GM18867 (cell line): Measurements from ENCODE around the gene PIP5K1A.
"Not testable (repeated sequence)": the region's sequence is repeated elsewhere in the genome, so short reads cannot be mapped to it uniquely, and the experiment has no call there.

Experiments used
- ATAC-seq: cut with Tn5 transposase; IDR thresholded peaks from one replicate; pipeline ENCODE4 v1.9.1; 2021; ENCODE audit warnings: mild to moderate bottlenecking, moderate library complexity; ENCODE audit not compliant: unreplicated experiment

PIP5K1A gene

DNA sequence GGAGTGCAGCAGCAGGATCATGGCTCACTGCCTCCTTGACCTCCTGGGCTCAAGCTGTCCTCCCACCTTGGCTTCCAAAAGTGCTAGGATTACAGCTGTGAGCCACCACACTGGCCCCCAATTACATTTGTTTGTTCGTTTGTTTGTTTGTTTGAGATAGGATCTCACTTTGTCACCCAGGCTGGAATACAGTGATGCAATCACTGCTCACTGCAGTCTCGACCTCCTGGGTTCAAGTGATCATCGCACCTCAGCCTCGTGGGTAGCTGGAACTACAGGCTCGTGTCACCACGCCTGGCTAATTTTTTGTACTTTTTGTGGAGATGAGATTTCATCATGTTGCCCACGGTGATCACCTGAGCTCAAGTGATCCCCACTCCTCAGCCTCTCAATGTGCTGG is 6.3 kb upstream of the PIP5K1A start:
- ATAC-seq, result no peak

- ATAC-seq, result no peak
Measured at GRCh38 chr1:151193304-151193703, 5.0 kb upstream of the PIP5K1A start.

DNA sequence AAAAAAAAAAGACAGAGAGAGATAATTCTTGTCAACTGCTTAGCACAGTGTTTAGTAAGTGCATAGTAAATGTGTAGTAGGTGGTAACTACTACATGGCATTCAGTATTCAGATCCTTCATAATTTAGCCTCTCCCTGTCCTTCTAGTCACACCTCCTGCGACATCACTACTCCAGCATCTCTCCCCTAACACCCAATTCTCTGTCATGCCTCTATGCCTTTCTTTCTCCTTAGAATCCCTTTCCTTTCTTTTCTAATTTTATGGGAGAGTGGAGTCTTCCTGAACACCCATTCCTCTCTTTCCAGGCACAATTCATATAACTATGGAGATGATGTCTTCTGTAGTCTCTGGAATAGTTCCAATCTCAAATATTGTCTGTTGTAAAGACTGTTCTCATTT is 4.5 kb upstream of the PIP5K1A start:
- ATAC-seq, result no peak

GRCh38 chr1:151194894-151195594 is 3.3 kb upstream of the PIP5K1A start:
- not testable (repeated sequence) for ATAC-seq

- no peak for ATAC-seq
Measured at GRCh38 chr1:151196292-151196800, 2.0 kb upstream of the PIP5K1A start.

GRCh38 chr1:151197863-151198253 is 494 bp upstream of the PIP5K1A start:
- ATAC-seq, result no peak

GRCh38 chr1:151199873-151200581 is 1.7 kb downstream of the PIP5K1A start:
- ATAC-seq, result no peak

- not testable (repeated sequence) for ATAC-seq
Measured at GRCh38 chr1:151205381-151205965, 7.1 kb downstream of the PIP5K1A start.

- ATAC-seq, result no peak
Measured at GRCh38 chr1:151210830-151211229, 12.5 kb downstream of the PIP5K1A start.

GRCh38 chr1:151211972-151212705 is 13.8 kb downstream of the PIP5K1A start:
- no peak for ATAC-seq

DNA sequence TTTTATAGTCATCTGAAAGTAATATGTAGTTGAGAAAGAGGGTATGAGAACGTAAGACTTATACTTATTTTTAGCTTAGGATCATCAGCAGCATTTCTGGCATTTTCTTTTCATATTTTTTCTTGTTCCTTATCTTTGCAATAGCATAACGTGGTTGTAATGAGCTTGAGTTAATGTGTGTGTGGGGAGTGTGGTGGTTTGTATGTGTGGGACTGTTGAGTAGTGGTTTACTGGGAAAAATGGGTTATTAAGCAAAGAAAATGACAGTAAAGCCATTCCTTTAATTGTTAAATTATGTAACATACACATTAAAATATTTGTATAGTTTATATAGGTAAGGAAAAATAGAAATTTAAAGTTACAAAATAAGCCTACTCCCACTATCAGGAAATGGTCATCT is 15.2 kb downstream of the PIP5K1A start:
- ATAC-seq, result no peak

DNA sequence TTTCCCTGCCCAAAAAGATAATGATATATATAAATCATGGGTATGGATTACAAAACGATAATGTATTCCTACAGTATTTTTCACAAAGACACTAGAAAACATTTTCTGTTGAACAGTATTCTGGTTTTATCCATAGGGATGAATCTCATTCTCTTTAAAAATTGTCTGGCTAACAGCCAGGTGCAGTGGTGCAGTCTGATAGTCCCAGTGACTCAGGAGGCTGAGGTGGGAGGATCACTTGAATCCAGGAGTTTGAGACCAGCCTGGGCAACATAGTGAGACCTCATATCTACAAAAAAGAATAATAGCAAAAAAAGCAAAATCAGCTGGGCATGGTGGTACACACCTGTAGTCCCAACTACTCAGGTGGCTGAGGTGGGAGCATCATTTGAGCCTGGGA is 23.3 kb downstream of the PIP5K1A start:
- no peak for ATAC-seq

GRCh38 chr1:151222130-151222529 is 23.8 kb downstream of the PIP5K1A start:
- ATAC-seq, result no peak

- ATAC-seq, result no peak
Measured at GRCh38 chr1:151235235-151235634, 36.9 kb downstream of the PIP5K1A start.

DNA sequence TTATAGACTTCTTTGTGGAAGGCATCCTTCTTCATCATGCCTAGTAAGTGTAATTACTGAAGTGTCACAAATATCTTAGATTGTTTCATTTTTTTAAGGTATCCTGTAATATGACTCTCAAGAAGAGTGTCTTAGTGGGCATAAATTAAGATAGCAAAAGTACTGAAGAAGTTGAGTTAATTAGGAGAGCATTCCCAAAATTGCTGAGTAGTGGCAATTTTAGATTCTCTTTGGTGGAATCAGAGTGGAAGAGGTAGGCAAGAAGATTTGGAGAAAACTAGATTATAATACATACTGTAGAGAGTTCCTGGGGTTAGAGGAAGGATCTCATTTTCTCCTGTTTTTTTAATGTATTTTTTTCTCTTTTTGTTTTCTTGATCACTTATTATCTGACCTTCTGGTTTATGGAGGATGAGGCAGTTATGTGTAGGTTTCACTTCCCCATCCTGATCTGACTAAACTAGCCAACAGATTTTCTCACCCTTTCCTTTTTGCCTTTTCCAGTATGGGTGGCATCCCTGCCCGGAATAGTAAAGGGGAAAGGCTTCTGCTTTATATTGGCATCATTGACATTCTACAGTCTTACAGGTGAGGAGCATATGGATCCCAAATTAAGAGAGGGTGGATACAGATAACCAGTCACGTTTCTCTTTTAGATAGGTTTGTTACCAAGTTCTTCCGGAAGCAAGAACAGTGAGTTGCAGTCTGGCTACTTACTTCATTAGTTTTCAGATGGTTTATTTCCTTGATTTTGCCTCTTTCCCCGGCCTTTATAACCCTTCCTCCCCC is 39.5 kb downstream of the PIP5K1A start:
- ATAC-seq, result peak; percentile 60

- no peak for ATAC-seq
Measured at GRCh38 chr1:151238467-151238739, 40.1 kb downstream of the PIP5K1A start.

DNA sequence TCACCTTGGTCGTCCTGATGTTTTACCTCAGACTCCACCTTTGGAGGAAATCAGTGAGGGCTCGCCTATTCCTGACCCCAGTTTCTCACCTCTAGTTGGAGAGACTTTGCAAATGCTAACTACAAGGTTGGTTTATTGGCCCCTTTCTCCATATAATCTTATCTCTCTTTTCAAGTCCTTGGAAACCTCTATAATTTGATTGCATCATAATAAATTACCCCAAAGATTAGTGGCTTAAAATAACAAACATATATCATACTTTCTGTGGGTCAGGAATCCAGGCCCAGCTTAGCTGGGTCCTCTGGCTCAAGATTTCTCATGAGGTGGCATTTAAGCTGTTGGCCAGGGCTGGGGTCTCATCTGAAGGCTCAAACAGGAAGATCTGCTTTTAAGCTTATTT is 44.1 kb downstream of the PIP5K1A start:
- no peak for ATAC-seq

DNA sequence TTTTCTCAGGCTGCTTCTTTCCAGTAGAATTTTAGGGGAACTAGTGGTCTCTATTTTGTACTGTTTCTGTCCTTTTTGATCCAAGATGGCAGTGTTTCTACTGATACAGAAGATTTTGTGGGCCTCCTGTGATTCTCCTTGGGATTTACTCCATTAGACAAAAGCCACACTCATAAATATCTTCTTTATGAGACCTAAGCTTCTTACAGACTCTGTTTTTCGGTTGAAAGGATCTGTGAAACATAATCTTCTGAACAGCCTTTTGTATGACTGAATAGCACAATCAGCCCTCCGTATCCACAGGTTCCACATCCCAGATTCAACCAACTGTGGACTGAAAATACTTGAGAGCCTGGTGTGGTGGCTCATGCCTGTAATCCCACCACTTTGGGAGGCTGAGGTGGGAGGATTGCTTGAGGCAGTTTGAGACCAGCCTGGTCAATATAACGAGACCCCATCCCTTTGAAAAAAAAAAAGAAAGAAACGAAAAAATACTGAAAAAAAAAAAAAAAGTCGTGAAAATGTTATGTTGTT is 45.4 kb downstream of the PIP5K1A start:
- no peak for ATAC-seq

DNA sequence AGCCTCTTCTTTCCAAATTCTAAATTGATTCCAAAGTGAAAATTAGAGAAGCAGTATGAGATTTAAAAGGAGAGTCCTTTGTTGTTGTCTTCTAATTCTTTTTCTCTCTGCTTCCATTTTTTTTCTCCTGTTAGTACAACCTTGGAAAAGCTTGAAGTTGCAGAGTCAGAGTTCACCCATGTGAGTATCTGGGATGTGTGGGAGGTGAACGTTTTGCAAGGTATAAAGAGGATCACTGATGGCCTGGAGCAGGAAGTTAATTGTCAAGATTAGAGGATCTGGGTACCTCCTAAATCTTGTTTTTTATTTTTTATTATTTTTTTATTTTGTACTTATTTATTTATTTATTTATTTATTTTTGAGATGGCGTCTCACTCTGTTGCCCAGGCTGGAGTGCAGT is 48.4 kb downstream of the PIP5K1A start:
- ATAC-seq, result no peak

DNA sequence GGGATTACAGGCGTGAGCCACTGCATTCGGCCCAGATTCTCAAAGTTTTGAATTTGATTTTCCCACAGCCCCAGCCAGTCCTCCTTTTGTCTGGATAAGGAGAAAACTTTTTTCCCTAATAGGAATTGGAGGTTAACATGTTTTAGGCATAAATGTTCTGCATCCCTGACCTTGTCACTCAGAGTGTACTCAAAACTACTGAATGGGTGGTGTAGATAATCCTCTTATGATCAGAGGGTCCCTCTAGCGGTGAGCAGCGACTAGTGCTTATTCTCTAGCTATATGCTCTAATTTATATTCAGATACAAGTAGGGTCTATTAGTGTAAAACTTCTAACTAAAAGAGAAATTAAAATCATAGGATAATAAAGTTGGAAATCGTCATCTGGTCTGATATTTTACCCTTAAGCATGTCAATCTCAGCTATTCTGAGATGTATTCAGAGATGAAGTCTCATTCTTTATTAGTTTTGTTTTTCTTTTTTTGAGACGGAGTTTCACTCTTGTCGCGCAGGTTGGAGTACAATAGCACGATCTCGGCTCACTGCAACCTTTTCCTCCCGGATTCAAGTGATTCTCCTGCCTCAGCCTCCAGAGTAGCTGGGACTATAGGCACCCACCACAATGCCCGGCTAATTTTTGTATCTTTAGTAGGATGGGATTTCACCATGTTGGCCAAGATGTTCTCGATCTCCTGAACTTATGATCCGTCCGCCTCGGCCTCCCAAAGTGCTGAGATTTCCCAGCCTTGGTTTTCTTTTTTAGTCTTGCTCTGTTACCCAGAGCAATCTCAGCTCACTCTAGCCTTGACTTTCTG is 53.5 kb downstream of the PIP5K1A start:
- ATAC-seq, result no peak
